IMR-90 (cell line): ENCODE results near the gene ABCA4. TPM values are rescaled to one million over a fixed set of nuclear protein-coding genes. Genes with fewer than 3 reads are reported as not detected.

ENCODE experiments used
- ATAC-seq: fragments of 200-7000 bp; cut with Tn5 transposase; 2 replicates; pipeline ENCODE4 v1.9.1; 2020; ENCODE audit warnings: low read depth, mild to moderate bottlenecking, moderate library complexity
- BruUV-seq: library from RNA; stranded (reverse); fragments of 400-500 nt; replicated peaks from 2 replicates; lab custom pipeline; 2021; lab: Mats Ljungman, UMichigan
- CTCF ChIA-PET: fragments of 300-600 bp; formaldehyde crosslinking; extraction: SDS; loops from one replicate; lab custom pipeline; 2021; ENCODE audit warnings: antibody characterized with exemption; lab: Yijun Ruan, JAX
- POLR2A ChIA-PET: fragments of 300-600 bp; sonication (Branson Sonifier 250); formaldehyde crosslinking; loops from one replicate; lab custom pipeline; 2022; ENCODE audit warnings: antibody characterized with exemption; ENCODE audit not compliant: unreplicated experiment; lab: Charles Lee
- DNase-seq: peaks from one replicate; pipeline ENCODE4 v3.0.0; 2013
- H2AFZ ChIP-seq: replicated peaks from 2 replicates; pipeline ENCODE3; 2013; ENCODE audit warnings: low read length, mild to moderate bottlenecking; ENCODE audit not compliant: poor library complexity
- H2AK5ac ChIP-seq: 2 replicates; pipeline ENCODE4 v1.6.1; 2013; ENCODE audit warnings: low read depth, low read length, inconsistent platforms
- H2AK9ac ChIP-seq: replicated peaks from 2 replicates; pipeline ENCODE3; 2013; ENCODE audit warnings: mild to moderate bottlenecking, low read depth, low read length, moderate library complexity; ENCODE audit not compliant: poor library complexity
- H2BK120ac ChIP-seq: 2 replicates; pipeline ENCODE4 v1.6.1; 2013; ENCODE audit warnings: low read depth, low read length, inconsistent platforms
- H2BK15ac ChIP-seq: 3 replicates; pipeline ENCODE4 v1.6.1; 2013; ENCODE audit warnings: low read depth, low read length, inconsistent platforms
- H2BK20ac ChIP-seq: 2 replicates; pipeline ENCODE4 v1.6.1; 2013; ENCODE audit warnings: low read depth, mild to moderate bottlenecking, inconsistent platforms, low read length, moderate library complexity
- H2BK5ac ChIP-seq: 2 replicates; pipeline ENCODE4 v1.6.1; 2013; ENCODE audit warnings: mild to moderate bottlenecking, low read depth, low read length, inconsistent platforms; ENCODE audit not compliant: poor library complexity, severe bottlenecking
- H3K14ac ChIP-seq: replicated peaks from 2 replicates; pipeline ENCODE4 v1.6.1; 2013; ENCODE audit warnings: low read depth, low read length, inconsistent platforms
- H3K18ac ChIP-seq: 2 replicates; pipeline ENCODE4 v1.6.1; 2013; ENCODE audit warnings: low read depth, low read length, control low read depth
- H3K23ac ChIP-seq: 2 replicates; pipeline ENCODE4 v1.6.1; 2013; ENCODE audit warnings: low read depth, low read length, inconsistent platforms
- H3K27ac ChIP-seq: 2 replicates; pipeline ENCODE4 v1.5.1; 2013; ENCODE audit warnings: mild to moderate bottlenecking, control low read depth, low read length; ENCODE audit not compliant: insufficient read depth
- H3K27me3 ChIP-seq: 2 replicates; pipeline ENCODE4 v1.6.1; 2013; ENCODE audit warnings: low read length; ENCODE audit not compliant: control insufficient read depth, insufficient read depth
- H3K36me3 ChIP-seq: 2 replicates; pipeline ENCODE4 v1.6.1; 2013; ENCODE audit warnings: low read length, mixed read lengths; ENCODE audit not compliant: control insufficient read depth, insufficient read depth
- H3K4ac ChIP-seq: 2 replicates; pipeline ENCODE4 v1.6.1; 2013; ENCODE audit warnings: low read depth, low read length, inconsistent platforms
- H3K4me1 ChIP-seq: 2 replicates; pipeline ENCODE4 v1.6.1; 2013; ENCODE audit warnings: low read length, mixed read lengths; ENCODE audit not compliant: control insufficient read depth, insufficient read depth
- H3K4me2 ChIP-seq: 2 replicates; pipeline ENCODE4 v1.6.1; 2013; ENCODE audit warnings: low read depth, mild to moderate bottlenecking, control low read depth, low read length, moderate library complexity
- H3K4me3 ChIP-seq: 2 replicates; pipeline ENCODE4 v1.5.1; 2013; ENCODE audit warnings: low read depth, mild to moderate bottlenecking, control low read depth, low read length, moderate library complexity; ENCODE audit not compliant: insufficient read depth
- H3K56ac ChIP-seq: 2 replicates; pipeline ENCODE4 v1.6.1; 2013; ENCODE audit warnings: low read length, inconsistent platforms; ENCODE audit not compliant: insufficient read depth; ENCODE audit errors: extremely low read depth
- H3K79me1 ChIP-seq, 2 experiments: 2 replicates each; pipeline ENCODE4 v1.6.1; 2013; ENCODE audit warnings: low read length in 2 of 2, inconsistent platforms in 1 of 2, low read depth in 1 of 2
- H3K9ac ChIP-seq: 2 replicates; pipeline ENCODE4 v1.6.1; 2013; ENCODE audit warnings: low read depth, low read length, control low read depth
- H3K9me1 ChIP-seq: 2 replicates; pipeline ENCODE4 v1.6.1; 2013; ENCODE audit warnings: low read length, inconsistent platforms; ENCODE audit not compliant: insufficient read depth
- H3K9me3 ChIP-seq: 2 replicates; pipeline ENCODE4 v1.6.1; 2013; ENCODE audit warnings: low read length; ENCODE audit not compliant: control insufficient read depth, insufficient read depth
- H4K20me1 ChIP-seq: 2 replicates; pipeline ENCODE4 v1.6.1; 2013; ENCODE audit warnings: low read length, inconsistent platforms; ENCODE audit not compliant: insufficient read depth
- H4K5ac ChIP-seq: 2 replicates; pipeline ENCODE4 v1.6.1; 2013; ENCODE audit warnings: mild to moderate bottlenecking, low read depth, low read length, control low read depth
- H4K8ac ChIP-seq, 2 experiments: 2 replicates each; pipeline ENCODE4 v1.6.1; 2013; ENCODE audit warnings: low read depth in 2 of 2, low read length in 2 of 2, control low read depth in 1 of 2, inconsistent platforms in 1 of 2
- H4K91ac ChIP-seq: 2 replicates; pipeline ENCODE4 v1.6.1; 2013; ENCODE audit warnings: low read depth, low read length, inconsistent platforms; ENCODE audit not compliant: insufficient read depth
- BHLHE40 ChIP-seq: fragments of 150-350 bp; IDR thresholded peaks from 2 replicates; pipeline ENCODE4 v1.6.1; 2016; ENCODE audit warnings: mild to moderate bottlenecking, low read depth, low read length
- CEBPB ChIP-seq: IDR thresholded peaks from 2 replicates; pipeline ENCODE4 v1.6.1; 2012; ENCODE audit warnings: low read depth, low read length, improper control_type of control experiment
- CHD1 ChIP-seq: IDR thresholded peaks from 2 replicates; pipeline ENCODE4 v1.6.1; 2012; ENCODE audit warnings: low read depth, low read length, improper control_type of control experiment
- FOS ChIP-seq: fragments of 150-350 bp; IDR thresholded peaks from 2 replicates; pipeline ENCODE4 v1.6.1; 2016; ENCODE audit warnings: low read depth, low read length
- MAFK ChIP-seq: IDR thresholded peaks from 2 replicates; pipeline ENCODE4 v1.6.1; 2012; ENCODE audit warnings: low read depth, low read length, improper control_type of control experiment
- MAZ ChIP-seq: IDR thresholded peaks from 2 replicates; pipeline ENCODE4 v1.6.1; 2012; ENCODE audit warnings: low read depth, mild to moderate bottlenecking, low read length, improper control_type of control experiment, moderate library complexity, borderline replicate concordance
- MXI1 ChIP-seq: IDR thresholded peaks from 2 replicates; pipeline ENCODE4 v1.6.1; 2012; ENCODE audit warnings: low read depth, mild to moderate bottlenecking, low read length, moderate library complexity, borderline replicate concordance
- NFE2L2 ChIP-seq: fragments of 150-350 bp; IDR thresholded peaks from 2 replicates; pipeline ENCODE4 v1.6.1; 2016; ENCODE audit warnings: low read depth, mild to moderate bottlenecking, low read length
- POLR2A ChIP-seq: IDR thresholded peaks from 2 replicates; pipeline ENCODE4 v1.6.1; 2012; ENCODE audit warnings: mild to moderate bottlenecking, low read depth, low read length
- RAD21 ChIP-seq: IDR thresholded peaks from 2 replicates; pipeline ENCODE4 v1.6.1; 2012; ENCODE audit warnings: low read length, improper control_type of control experiment
- RCOR1 ChIP-seq: IDR thresholded peaks from 2 replicates; pipeline ENCODE4 v1.6.1; 2012; ENCODE audit warnings: mild to moderate bottlenecking, low read length, improper control_type of control experiment; ENCODE audit not compliant: insufficient replicate concordance
- RFX5 ChIP-seq: IDR thresholded peaks from 2 replicates; pipeline ENCODE4 v1.8.0; 2012; ENCODE audit warnings: low read depth, mild to moderate bottlenecking, low read length, moderate library complexity
- SMC3 ChIP-seq: fragments of 150-350 bp; IDR thresholded peaks from 2 replicates; pipeline ENCODE4 v1.6.1; 2016; ENCODE audit warnings: low read depth, mild to moderate bottlenecking, antibody characterized with exemption, low read length, moderate library complexity
- WGBS, 2 experiments: methylation state at CpG; one replicate each; pipeline versions ENCODE4 v1.1.5 to v1.1.7; 2013; ENCODE audit warnings: missing lambda C conversion rate in 2 of 2; ENCODE audit not compliant: insufficient read length in 1 of 2; ENCODE audit errors: extremely low coverage in 2 of 2; 5-methylcytosine and 5-hydroxymethylcytosine counted together
- dilution Hi-C: fragments of 300-500 bp; cut with HindIII; formaldehyde crosslinking; loops from one replicate; pipeline ENCODE4 v1.14.3; 2018; ENCODE audit warnings: low sequenced_read_pairs; ENCODE audit not compliant: unreplicated experiment
- in situ Hi-C: fragments of 300-500 bp; cut with MboI; formaldehyde crosslinking; loops from 3 replicates; pipeline ENCODE4 v1.14.3; 2019; ENCODE audit warnings: low sequenced_read_pairs, inconsistent platforms, mixed read lengths
- intact Hi-C: fragments of 100-400 bp; cut with micrococcal nuclease; formaldehyde crosslinking; loops from 2 replicates; pipeline ENCODE4 v1.10.0; 2022
- polyA plus RNA-seq, 3 experiments: library from polyadenylated mRNA; depleted of rRNA; stranded (reverse); fragments of >200 nt; gene quantifications; 2 replicates each; pipeline ENCODE4 v1.2.3, GENCODE V29; 2012; ENCODE audit warnings: low replicate concordance in 1 of 3
- total RNA-seq: library from RNA; depleted of rRNA; stranded (reverse); fragments of >200 nt; gene quantifications from 2 replicates; pipeline ENCODE4 v1.2.3, GENCODE V29; 2012
- TF ChIP-seq, protein P1 (sequence below): fragments of 150-350 bp; IDR thresholded peaks from 2 replicates; pipeline ENCODE4 v1.6.1; 2016; ENCODE audit warnings: low read depth, mild to moderate bottlenecking, low read length, moderate library complexity, borderline replicate concordance
- TF ChIP-seq, protein P2 (sequence below): conservative IDR thresholded peaks from 2 replicates; pipeline ENCODE4 v1.5.1; 2012; ENCODE audit warnings: mild to moderate bottlenecking, low read depth, low read length, improper control_type of control experiment

The ABCA4 gene
- total and polyA plus RNA-seq, 2 of the 4 experiments (the other 2 are of a cell fraction): under 0.01 to 0.36 TPM

DNA sequence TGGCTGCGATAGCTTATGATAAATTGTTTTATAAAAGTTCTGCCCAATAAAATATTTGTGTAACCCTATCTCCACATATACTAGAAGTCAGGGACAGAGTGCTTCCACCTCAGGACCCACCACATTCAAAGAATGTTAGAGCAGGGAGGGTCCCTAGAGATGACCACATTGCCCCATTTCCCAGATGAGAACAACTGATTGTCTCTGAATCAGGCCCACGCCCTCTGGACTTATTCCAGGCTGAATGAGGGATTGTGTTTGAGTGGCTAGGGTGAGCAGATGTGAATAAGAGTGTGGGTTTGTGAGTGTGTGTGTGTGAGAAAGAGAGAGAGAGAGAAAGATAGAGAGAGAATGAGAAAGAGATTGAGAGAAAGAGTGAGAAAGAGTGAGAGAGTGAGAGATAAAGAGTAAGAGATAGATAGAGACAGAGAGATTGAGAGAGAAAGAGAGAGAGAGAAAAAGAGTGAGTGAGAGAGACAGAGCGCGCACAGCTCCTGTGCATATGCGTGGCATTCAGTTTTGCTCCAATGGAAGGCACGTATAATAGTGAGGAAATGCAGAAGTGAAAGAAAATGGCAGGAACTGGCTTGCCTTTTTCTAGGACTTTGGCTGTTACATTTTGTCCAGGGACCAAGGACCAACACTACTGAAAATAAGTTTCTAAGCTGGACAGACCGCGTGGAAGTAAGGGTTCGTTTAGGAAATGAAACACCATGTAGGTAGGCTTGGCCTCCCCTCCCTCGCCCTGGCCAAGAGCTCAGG is 94.1 kb downstream of the ABCA4 start:
- Histone ChIP-seq H2BK5ac (no peak overlapping the region), H3K56ac (no peak overlapping the region), H4K91ac (0 out of 2 replicates have a peak overlapping the region, but pooled peaks have one; percentile 6), H3K14ac (no peak overlapping the region), H3K4ac (0 out of 2 replicates have a peak overlapping the region, but pooled peaks have one; percentile 13), H2AK5ac (no peak overlapping the region), H3K9me1 (peaks cover 5% of the 10 kb centered on the region), H3K36me3 (no peaks in the 10 kb centered on the region), H3K18ac (no peak overlapping the region), H2BK20ac (peak overlapping the region; percentile 22; the same call in 1 of the 2 replicates), H2AK9ac (no peak overlapping the region), H3K27ac (no peak overlapping the region), H3K27me3 (no peaks in the 10 kb centered on the region), H2BK120ac (no peak overlapping the region; the same call in 1 of the 2 replicates), H3K23ac (no peak overlapping the region), H2BK15ac (peak overlapping the region; percentile 59; the same call in 1 of the 3 replicates), H4K5ac (no peak overlapping the region; the same call in 1 of the 2 replicates), H4K20me1 (0 out of 2 replicates have a peak, but pooled peaks cover 3% of the 10 kb centered on the region), H3K79me1 (no peaks in the 10 kb centered on the region), H3K9me3 (no peaks in the 10 kb centered on the region), H4K8ac (peak overlapping the region in 1 of 2 experiments; percentile 7; a peak in 1 of 4 replicates), H3K9ac (no peak overlapping the region), H2AFZ (peak overlapping the region; percentile 44), H3K4me3 (no peak overlapping the region), H3K4me2 (no peak overlapping the region), H3K4me1 (peaks cover 11% of the 10 kb centered on the region)
- ChIA-PET CTCF (interaction anchor here (0.9 to 8.3 kb wide), 8 partner anchors 9 to 437 kb away, joined by 3 to 90 read pairs (median 6); no protein-coding TSS in a partner anchor), POLR2A (no interaction called here)
- intact Hi-C loops (loop anchor here (1.0 to 10.0 kb wide), 3 partner anchors 310 to 778 kb away; no protein-coding TSS in a partner anchor), in situ Hi-C loops (loop anchor here (10.0 to 25.0 kb wide), 2 partner anchors 308 to 436 kb away; no protein-coding TSS in a partner anchor), dilution Hi-C loops (no loop called here)
- DNase-seq: no peak
- no TSS peak for BruUV-seq
- 88% methylated on average over 5 of the region's 10 CpGs; no CpG with 5 or more reads in 1 of the 2 experiments for WGBS, 2 experiments
- ATAC-seq: no peak
- TF ChIP-seq CHD1: no peak
- TF ChIP-seq, protein P1, sequence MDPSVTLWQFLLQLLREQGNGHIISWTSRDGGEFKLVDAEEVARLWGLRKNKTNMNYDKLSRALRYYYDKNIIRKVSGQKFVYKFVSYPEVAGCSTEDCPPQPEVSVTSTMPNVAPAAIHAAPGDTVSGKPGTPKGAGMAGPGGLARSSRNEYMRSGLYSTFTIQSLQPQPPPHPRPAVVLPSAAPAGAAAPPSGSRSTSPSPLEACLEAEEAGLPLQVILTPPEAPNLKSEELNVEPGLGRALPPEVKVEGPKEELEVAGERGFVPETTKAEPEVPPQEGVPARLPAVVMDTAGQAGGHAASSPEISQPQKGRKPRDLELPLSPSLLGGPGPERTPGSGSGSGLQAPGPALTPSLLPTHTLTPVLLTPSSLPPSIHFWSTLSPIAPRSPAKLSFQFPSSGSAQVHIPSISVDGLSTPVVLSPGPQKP: no peak
- no peak for TF ChIP-seq NFE2L2
- no peak for TF ChIP-seq FOS
- TF ChIP-seq RCOR1: no peak
- no peak for TF ChIP-seq MAFK
- no peak for TF ChIP-seq SMC3
- TF ChIP-seq RFX5: no peak
- TF ChIP-seq BHLHE40: no peak
- no peak for TF ChIP-seq RAD21
- TF ChIP-seq MAZ: no peak
- no peak for TF ChIP-seq POLR2A
- TF ChIP-seq, protein P2, sequence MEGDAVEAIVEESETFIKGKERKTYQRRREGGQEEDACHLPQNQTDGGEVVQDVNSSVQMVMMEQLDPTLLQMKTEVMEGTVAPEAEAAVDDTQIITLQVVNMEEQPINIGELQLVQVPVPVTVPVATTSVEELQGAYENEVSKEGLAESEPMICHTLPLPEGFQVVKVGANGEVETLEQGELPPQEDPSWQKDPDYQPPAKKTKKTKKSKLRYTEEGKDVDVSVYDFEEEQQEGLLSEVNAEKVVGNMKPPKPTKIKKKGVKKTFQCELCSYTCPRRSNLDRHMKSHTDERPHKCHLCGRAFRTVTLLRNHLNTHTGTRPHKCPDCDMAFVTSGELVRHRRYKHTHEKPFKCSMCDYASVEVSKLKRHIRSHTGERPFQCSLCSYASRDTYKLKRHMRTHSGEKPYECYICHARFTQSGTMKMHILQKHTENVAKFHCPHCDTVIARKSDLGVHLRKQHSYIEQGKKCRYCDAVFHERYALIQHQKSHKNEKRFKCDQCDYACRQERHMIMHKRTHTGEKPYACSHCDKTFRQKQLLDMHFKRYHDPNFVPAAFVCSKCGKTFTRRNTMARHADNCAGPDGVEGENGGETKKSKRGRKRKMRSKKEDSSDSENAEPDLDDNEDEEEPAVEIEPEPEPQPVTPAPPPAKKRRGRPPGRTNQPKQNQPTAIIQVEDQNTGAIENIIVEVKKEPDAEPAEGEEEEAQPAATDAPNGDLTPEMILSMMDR: no peak
- no peak for TF ChIP-seq CEBPB
- TF ChIP-seq MXI1: no peak
